Mucosa of rectum (tissue), 2 donors: ENCODE data around the gene RAPGEF5.

Experiments
- H3K27ac ChIP-seq, 2 donors: one replicate each; pipeline ENCODE4 v1.7.0; 2013; ENCODE audit warnings: inconsistent platforms in 2 of 2, low read depth in 2 of 2, low read length in 2 of 2
- H3K27me3 ChIP-seq, 2 donors: one replicate each; pipeline ENCODE4 v1.7.0; 2013; ENCODE audit warnings: low read length in 2 of 2; ENCODE audit not compliant: control insufficient read depth in 2 of 2, insufficient read depth in 2 of 2
- H3K36me3 ChIP-seq, 2 donors: one replicate each; pipeline ENCODE4 v1.7.0; 2013; ENCODE audit warnings: low read length in 2 of 2; ENCODE audit not compliant: control insufficient read depth in 2 of 2, insufficient read depth in 2 of 2
- H3K4me1 ChIP-seq, 2 donors: one replicate each; pipeline ENCODE4 v1.7.0; 2013; ENCODE audit warnings: low read length in 2 of 2, mild to moderate bottlenecking in 1 of 2; ENCODE audit not compliant: control insufficient read depth in 2 of 2, insufficient read depth in 2 of 2
- H3K4me3 ChIP-seq, 2 donors: one replicate each; pipeline ENCODE4 v1.7.0; 2013; ENCODE audit warnings: low read length in 2 of 2
- H3K9ac ChIP-seq, 2 donors: one replicate each; pipeline ENCODE4 v1.7.0; 2013; ENCODE audit warnings: low read length in 2 of 2, low read depth in 1 of 2, mild to moderate bottlenecking in 1 of 2
- H3K9me3 ChIP-seq, 2 donors: one replicate each; pipeline ENCODE4 v1.7.0; 2013; ENCODE audit warnings: low read length in 2 of 2; ENCODE audit not compliant: control insufficient read depth in 2 of 2
- donor health status: healthy.
- donor health status: Normal muscosa, but diverticular disease.

Gene RAPGEF5

DNA sequence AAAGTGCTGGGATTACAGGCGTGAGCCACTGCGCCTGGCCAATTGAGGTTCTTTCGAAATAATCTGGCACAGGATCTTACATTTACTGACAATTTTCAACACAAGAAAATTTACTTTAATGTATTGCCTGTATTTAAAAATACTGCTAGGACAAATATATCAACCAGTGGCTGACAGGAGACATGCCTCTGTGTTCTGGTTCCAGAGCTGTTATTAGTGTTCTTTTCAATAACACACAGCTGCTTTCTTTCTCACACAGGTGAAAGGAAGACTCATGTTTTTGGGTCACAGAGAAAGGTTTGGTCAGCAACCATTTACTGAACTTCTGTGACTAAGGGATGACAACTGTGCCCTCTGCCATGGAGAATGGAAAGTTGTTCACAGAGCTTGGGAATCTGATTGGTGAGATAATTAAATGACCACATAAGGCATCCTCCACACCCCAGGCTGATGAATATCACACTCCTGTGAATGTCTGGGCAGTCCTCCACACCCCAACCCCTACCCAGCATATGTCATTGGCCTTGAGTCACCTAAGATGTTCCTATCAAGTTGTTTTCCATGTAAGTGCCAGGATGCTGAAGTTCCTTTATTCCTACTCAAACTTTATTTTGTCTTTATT, 180.1 kb downstream of the RAPGEF5 start:
- Histone ChIP-seq H3K4me1 (peaks cover 0 to 2% of the 10 kb centered on the region in 2 donors), H3K4me3 (no peak overlapping the region), H3K36me3 (peaks cover 2 to 6% of the 10 kb centered on the region in 2 donors), H3K27me3 (no peaks in the 10 kb centered on the region), H3K27ac (no peak overlapping the region), H3K9ac (no peak overlapping the region), H3K9me3 (no peaks in the 10 kb centered on the region)

DNA sequence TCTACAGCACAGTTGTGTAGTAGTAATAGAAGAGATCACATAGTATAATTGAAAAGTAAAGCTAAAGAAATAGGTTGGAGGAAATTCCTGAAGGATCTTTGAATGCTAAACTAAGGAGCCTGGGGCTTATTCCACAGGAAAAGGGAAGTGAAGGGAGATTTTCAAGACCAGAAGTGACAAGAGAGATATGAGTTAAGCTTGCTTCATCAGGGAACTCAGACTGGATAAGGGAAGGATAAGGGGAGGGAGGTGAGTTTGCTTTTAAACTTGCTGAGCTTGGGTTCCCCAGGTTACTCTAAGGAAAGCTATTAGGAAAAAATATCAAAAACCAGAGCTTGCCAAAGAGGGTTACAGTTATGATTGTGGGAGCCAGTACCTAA, 182.4 kb downstream of the RAPGEF5 start:
- Histone ChIP-seq H3K27me3 (no peaks in the 10 kb centered on the region), H3K4me3 (no peak overlapping the region), H3K36me3 (peaks cover 2 to 4% of the 10 kb centered on the region in 2 donors), H3K9me3 (no peaks in the 10 kb centered on the region), H3K9ac (no peak overlapping the region), H3K4me1 (peaks cover 0 to 2% of the 10 kb centered on the region in 2 donors), H3K27ac (no peak overlapping the region)

DNA sequence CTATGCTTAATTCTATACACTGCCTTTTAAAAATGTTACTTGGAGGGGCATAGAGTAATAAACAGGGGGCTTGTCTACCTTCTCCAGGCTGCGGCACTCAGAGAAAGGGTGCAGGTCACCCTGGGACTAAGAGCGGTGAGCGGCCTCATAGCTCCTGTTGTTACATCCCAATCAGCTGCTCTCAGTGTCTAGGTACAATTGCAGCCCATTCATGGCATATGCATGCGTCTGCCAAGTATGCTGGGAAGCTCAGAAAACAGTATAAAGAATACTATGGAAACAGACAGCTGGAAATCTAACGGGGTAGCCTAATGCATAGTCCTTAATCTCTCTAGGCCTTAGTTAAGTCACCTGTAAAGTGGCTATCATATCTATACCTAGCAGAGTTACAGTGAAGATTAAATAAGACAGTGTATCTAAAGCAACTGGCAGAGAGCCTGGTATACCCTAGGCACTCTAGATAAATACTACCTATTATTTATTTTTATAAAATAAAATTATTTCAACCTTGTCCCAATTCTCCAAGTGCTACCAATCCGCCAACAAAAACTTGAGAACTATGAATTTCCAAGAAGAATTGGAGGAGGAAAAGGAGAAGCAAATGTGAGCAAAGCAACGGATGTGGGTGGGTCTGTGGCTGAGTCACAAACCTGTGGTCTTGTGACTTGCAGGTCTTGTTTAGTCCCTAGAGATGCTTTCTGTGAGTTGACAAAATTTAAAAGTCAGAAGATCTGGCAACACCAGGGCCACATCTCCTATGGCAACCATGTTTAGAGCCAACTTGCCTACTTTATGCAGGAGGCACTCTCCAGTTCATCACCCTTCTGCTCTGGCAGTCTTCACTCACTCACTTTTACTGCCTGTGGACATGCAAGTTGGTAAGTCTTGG, 183.0 kb downstream of the RAPGEF5 start:
- Histone ChIP-seq H3K4me1 (peaks cover 0 to 2% of the 10 kb centered on the region in 2 donors), H3K27ac (no peak overlapping the region), H3K9ac (no peak overlapping the region), H3K36me3 (peaks cover 2 to 4% of the 10 kb centered on the region in 2 donors), H3K27me3 (no peaks in the 10 kb centered on the region), H3K4me3 (no peak overlapping the region), H3K9me3 (no peaks in the 10 kb centered on the region)

DNA sequence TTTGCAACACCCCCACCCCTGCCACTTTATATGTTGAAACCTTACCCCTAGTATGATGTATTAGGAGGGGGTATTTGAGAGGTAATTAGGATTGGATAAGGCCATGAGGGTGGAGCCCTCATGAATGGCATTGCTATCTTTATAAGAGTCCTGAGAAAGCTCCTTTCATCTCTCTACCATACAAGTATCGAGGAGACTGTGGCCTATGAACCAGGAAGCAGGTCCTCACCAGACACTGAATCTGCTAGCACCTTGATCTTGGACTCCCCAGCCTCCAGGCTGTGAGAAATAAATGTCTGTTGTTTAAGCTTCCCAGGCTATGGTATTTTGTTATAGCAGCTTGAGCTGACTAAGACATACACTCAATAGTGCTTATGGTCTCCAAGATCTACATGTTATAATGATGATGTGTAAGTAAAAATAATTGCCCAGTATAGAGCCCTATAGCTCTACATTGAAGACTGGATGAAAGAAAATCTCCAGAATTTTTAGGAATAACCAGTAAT, 188.8 kb downstream of the RAPGEF5 start:
- no peak overlapping the region for H3K27ac ChIP-seq

DNA sequence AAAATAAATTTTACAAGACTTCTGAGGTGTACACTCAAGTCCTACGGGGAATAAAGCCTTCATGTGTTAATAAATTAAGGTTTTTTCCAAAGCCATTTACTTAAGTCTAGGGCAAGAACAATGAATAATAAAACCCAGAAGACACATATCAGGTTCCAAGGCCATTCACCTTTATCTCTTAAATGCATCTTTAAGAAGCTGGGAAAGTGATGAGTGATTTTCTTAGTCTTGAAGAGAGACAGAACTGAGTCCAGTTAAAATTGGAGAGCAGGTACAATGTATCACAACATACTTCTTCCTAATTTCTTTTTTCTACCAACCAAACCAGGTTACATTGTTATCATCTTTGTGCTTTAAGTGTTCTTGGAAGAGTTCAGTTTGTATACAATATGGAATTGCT, 189.5 kb downstream of the RAPGEF5 start:
- H3K36me3 ChIP-seq, result peaks cover 0 to 12% of the 10 kb centered on the region in 2 donors
- no peak overlapping the region for H3K4me3 ChIP-seq
- H3K9me3 ChIP-seq, result no peaks in the 10 kb centered on the region
- no peak overlapping the region for H3K9ac ChIP-seq
- H3K27me3 ChIP-seq, result no peaks in the 10 kb centered on the region
- no peak overlapping the region for H3K27ac ChIP-seq
- H3K4me1 ChIP-seq, result no peaks in the 10 kb centered on the region

More for the DNA sequence above, 188.8 kb downstream of the RAPGEF5 start:
- Histone ChIP-seq H3K36me3 (peaks cover 0 to 8% of the 10 kb centered on the region in 2 donors), H3K9me3 (no peaks in the 10 kb centered on the region), H3K9ac (no peak overlapping the region), H3K4me1 (no peaks in the 10 kb centered on the region), H3K27me3 (no peaks in the 10 kb centered on the region), H3K4me3 (no peak overlapping the region)

DNA sequence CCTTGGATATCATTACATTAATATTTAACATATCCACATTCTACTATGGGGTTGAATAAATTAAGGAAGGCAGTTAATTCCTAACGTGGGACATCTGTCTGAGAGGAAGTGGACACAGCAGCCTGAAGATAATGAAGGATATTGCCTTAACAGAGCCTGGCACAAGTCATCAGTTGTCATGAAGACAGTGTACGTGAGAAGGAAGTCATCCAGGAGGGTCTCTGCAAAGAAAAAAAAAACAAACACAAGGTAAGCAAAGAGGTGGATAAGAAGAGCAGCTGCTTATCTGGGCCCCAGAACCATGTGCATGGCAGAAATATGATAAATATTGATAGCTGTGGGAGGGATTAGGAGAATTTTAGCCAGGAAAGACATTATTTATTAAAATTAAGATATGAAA, 190.0 kb downstream of the RAPGEF5 start:
- Histone ChIP-seq H3K27ac (no peak overlapping the region), H3K4me3 (no peak overlapping the region), H3K27me3 (no peaks in the 10 kb centered on the region), H3K9me3 (no peaks in the 10 kb centered on the region), H3K9ac (no peak overlapping the region), H3K36me3 (peaks cover 0 to 12% of the 10 kb centered on the region in 2 donors), H3K4me1 (no peaks in the 10 kb centered on the region)

DNA sequence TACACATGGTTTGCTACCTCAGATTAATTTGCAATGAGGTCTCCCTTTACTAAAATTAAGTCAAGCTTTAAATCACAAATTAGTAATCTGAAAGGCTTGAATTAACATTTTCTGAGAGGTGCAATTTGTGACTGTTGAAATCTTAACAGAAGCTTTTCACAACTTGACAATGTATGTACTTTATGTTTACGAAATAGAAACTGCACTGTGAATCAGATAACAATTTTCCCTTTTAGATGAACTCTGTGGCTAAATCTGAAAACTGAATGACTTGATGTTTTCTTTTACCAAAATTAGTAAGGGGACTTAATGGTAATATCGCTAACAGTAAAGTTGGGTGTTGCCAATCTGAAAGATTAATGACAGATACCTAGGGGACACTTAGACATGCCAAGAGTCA, 197.6 kb downstream of the RAPGEF5 start:
- Histone ChIP-seq H3K9ac (no peak overlapping the region), H3K27me3 (no peaks in the 10 kb centered on the region), H3K36me3 (peaks cover 19 to 35% of the 10 kb centered on the region in 2 donors), H3K27ac (no peak overlapping the region), H3K4me1 (no peaks in the 10 kb centered on the region), H3K4me3 (no peak overlapping the region), H3K9me3 (no peaks in the 10 kb centered on the region)

DNA sequence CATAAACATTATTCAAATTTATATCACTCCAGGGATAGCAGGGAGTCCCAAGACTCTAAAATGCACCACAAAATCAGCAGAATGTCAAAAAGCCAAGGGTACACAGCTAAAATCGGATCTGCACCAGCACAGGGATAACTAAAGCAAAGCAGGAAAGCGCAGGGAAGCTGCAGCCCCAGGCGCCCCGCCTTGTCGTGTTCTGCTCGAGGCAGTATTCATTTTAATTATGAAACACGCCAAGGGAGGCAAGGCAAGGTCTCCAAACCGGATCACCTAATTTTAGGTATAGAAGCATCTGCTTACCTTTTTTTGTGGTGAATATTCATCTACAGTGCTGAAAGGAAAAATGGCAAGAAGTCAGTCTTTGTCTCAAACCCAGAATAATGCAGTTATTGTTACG, 199.4 kb downstream of the RAPGEF5 start:
- H3K4me3 ChIP-seq, result no peak overlapping the region
- peaks cover 19 to 24% of the 10 kb centered on the region in 2 donors for H3K36me3 ChIP-seq
- H3K27me3 ChIP-seq, result no peaks in the 10 kb centered on the region
- H3K27ac ChIP-seq, result no peak overlapping the region
- no peaks in the 10 kb centered on the region for H3K4me1 ChIP-seq
- H3K9me3 ChIP-seq, result no peaks in the 10 kb centered on the region
- no peak overlapping the region for H3K9ac ChIP-seq

DNA sequence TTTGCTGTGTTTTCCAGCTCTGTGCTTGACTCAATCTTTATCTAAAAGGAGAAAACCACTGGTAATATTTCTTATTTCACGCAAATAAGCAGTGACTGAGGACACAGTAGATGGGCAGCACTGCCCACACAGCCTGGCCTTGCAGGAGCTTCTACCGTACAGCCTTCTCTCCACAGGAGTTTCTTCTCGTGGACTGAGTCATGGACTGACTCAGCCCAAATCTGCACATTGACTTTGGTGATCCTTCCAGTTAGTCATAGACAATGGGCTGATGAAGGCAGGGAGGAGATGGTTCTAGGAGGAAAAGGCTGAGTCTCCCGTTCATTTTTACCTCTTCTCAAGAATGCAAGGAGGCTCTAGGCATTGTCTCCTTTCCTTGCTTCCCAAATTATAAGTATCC, 200.7 kb downstream of the RAPGEF5 start:
- Histone ChIP-seq H3K4me3 (no peak overlapping the region), H3K36me3 (peaks cover 19 to 28% of the 10 kb centered on the region in 2 donors), H3K27me3 (no peaks in the 10 kb centered on the region), H3K9me3 (no peaks in the 10 kb centered on the region), H3K4me1 (no peaks in the 10 kb centered on the region), H3K9ac (no peak overlapping the region), H3K27ac (no peak overlapping the region)

DNA sequence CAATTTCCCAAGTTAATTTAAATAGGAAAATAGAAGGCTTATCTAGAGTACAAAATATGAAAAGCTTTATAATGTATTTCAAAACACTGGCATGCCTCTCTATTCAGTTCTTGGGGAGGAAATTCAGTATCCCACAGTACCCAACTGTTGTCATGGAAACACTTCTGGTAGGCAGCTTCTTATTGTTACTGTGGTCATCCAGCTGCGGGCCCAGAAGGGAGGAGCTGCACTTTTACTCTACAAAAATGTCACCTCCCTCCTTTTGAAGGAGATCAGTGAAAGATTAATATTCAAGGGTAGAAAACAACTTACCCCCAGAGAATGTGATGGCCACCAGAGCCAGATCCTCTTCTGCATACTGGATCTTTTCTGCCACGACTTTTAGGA, 202.8 kb downstream of the RAPGEF5 start:
- no peak overlapping the region for H3K27ac ChIP-seq
- H3K4me3 ChIP-seq, result no peak overlapping the region
- H3K9ac ChIP-seq, result no peak overlapping the region
- no peaks in the 10 kb centered on the region for H3K4me1 ChIP-seq
- no peaks in the 10 kb centered on the region for H3K27me3 ChIP-seq
- no peaks in the 10 kb centered on the region for H3K9me3 ChIP-seq
- peaks cover 19 to 31% of the 10 kb centered on the region in 2 donors for H3K36me3 ChIP-seq
